Fibroblast of the aortic adventitia (primary cell): ENCODE data around the gene ARID1B. TPM values are rescaled to one million over a fixed set of nuclear protein-coding genes. Genes with fewer than 3 reads are reported as not detected.

Experiments
- DNase-seq: peaks from one replicate; pipeline ENCODE4 v3.0.0-alpha.2; 2010; ENCODE audit warnings: low read depth
- H3K4me3 ChIP-seq: 2 replicates; pipeline ENCODE4 v1.5.1; 2011; ENCODE audit warnings: low read depth, mild to moderate bottlenecking, control low read depth, low read length, moderate library complexity
- total RNA-seq: library from RNA; depleted of rRNA; stranded (reverse); fragments of >200 nt; gene quantifications from 2 replicates; pipeline ENCODE4 v1.2.3, GENCODE V29; 2012; ENCODE audit warnings: low replicate concordance
- TF ChIP-seq, protein P1 (sequence below): IDR thresholded peaks from 2 replicates; pipeline ENCODE4 v1.5.1; 2011; ENCODE audit warnings: mild to moderate bottlenecking, low read length, control low read depth, inconsistent platforms; ENCODE audit not compliant: insufficient read depth

The ARID1B gene
- total RNA-seq, 1 donor: 55.9 TPM

- TF ChIP-seq, protein P1, sequence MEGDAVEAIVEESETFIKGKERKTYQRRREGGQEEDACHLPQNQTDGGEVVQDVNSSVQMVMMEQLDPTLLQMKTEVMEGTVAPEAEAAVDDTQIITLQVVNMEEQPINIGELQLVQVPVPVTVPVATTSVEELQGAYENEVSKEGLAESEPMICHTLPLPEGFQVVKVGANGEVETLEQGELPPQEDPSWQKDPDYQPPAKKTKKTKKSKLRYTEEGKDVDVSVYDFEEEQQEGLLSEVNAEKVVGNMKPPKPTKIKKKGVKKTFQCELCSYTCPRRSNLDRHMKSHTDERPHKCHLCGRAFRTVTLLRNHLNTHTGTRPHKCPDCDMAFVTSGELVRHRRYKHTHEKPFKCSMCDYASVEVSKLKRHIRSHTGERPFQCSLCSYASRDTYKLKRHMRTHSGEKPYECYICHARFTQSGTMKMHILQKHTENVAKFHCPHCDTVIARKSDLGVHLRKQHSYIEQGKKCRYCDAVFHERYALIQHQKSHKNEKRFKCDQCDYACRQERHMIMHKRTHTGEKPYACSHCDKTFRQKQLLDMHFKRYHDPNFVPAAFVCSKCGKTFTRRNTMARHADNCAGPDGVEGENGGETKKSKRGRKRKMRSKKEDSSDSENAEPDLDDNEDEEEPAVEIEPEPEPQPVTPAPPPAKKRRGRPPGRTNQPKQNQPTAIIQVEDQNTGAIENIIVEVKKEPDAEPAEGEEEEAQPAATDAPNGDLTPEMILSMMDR: no peak
- peak; percentile 37 for DNase-seq
- peak overlapping the region; percentile 88 for H3K4me3 ChIP-seq
Observed at GRCh38 chr6:156778454-156779205, 1.5 kb downstream of the ARID1B start.

- TF ChIP-seq, protein P1: no peak
- no peak for DNase-seq
- H3K4me3 ChIP-seq: peak overlapping the region; percentile 88
Observed at GRCh38 chr6:156779206-156780094, 2.3 kb downstream of the ARID1B start.

DNA sequence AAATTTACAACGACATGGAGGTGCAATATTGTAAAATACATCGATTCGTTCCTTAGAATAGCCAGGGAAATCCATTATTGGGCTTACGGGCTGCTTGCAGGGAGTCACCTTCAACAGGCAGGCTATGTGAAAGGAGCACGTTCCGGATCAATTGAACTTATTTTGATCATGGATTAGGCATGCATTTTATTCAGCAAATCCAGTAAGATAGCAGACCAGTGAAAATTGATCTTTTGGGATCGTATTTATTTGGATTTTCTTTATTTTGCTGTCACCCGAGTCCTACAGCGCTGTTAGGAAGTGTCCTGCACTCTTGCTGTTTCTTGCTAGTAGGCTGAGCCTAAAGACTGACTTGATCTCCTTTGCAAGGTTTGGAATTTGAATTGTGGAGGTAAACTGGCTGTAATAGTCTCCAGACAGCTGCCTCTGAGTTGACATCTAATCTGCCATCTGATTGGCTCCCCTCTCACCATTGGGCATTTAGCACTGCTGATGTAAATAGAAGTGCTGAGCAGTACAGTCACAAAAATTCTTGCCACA lies 3.0 kb downstream of the ARID1B start:
- TF ChIP-seq, protein P1: no peak

GRCh38 chr6:156780962-156781853 lies 4.0 kb downstream of the ARID1B start:
- H3K4me3 ChIP-seq: peak overlapping the region; percentile 88
- TF ChIP-seq, protein P1: no peak
- peak; percentile 53 for DNase-seq

More for the DNA sequence above, 3.0 kb downstream of the ARID1B start:
- peak overlapping the region; percentile 88 for H3K4me3 ChIP-seq
- DNase-seq: peak; percentile 97

- DNase-seq: peak; percentile 65
- TF ChIP-seq, protein P1: no peak
- peak overlapping the region; percentile 88 for H3K4me3 ChIP-seq
Observed at GRCh38 chr6:156781861-156782631, 4.9 kb downstream of the ARID1B start.
